ENCODE results near the gene DPP10.

Gene DPP10

DNA sequence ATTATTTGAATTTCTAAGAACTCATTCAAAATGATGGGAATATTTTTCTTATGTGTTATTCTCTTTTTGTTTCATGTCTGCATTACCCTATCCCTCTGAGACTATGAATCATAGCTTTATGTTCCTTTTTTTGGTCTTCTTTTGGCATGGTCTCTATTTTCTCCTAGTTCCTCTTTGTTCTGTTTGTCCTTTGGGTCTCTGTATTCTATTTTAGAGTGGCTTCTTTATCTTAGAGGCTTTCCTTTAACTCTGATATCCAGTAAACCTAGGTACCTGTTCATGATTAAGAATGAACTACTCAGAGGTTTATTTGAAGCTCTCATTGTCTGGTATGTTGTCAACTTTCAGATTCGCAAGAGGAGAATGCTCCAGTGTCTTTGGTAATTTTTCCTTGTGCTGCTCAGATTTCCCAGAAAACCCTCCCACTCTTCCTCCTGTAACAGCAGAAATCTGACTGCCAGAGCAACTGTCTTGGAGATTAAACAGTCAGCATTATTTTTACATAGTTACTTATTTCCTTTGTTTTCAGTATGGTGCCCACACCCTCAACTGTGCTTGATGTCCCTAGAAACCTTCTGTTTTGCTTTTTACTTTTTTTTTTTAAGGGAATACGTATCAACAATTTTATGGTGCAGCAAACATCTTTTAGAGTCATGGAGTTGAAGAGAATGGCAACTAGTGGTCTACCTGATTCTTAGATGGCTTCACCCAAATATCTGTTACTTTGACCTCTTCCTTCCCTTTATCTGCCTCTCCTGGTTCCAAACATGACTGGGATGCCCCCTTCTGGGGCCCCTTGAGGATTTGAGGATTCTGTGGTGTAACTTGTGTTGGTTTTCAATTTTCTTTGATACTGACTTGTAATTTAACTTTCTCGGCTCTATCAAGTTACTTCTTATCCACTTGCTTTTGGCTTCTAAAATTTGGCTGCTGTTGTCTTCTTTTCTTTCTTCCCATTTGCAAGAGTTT lies 92.0 kb downstream of the DPP10 start:
- no peaks in the 10 kb centered on the region for H3K9me3 Mint-ChIP-seq
- no peaks in the 10 kb centered on the region for H3K4me1 Mint-ChIP-seq (ENCODE audit: low read depth)
- H3K27ac Mint-ChIP-seq = no peak overlapping the region
- H3K4me3 Mint-ChIP-seq = no peak overlapping the region
- H3K27me3 Mint-ChIP-seq (ENCODE audit: low read depth) = peaks cover 4% of the 10 kb centered on the region
- H3K36me3 Mint-ChIP-seq (ENCODE audit: low read depth) = no peaks in the 10 kb centered on the region

DNA sequence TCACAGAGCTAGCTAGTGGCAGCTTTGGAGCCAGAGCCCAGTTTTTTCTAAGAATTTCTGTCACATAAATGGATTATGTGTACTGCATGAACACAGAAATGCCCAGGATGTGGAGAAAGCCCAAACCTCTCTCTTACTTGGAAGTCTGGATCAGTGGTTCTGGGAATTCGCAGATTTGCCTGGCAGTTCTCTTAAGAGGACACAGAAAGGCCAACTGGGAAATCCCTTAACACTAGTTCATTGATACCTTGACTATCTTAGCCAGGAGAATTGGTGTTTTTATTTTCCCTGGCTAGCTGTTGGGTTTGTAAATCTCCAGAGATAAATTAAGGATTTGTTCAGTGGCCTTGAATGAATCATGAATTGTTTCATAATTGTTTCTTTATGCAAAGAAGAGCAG lies 95.3 kb downstream of the DPP10 start:
- no peaks in the 10 kb centered on the region for H3K36me3 Mint-ChIP-seq (ENCODE audit: low read depth)
- no peaks in the 10 kb centered on the region for H3K4me1 Mint-ChIP-seq (ENCODE audit: low read depth)
- H3K27me3 Mint-ChIP-seq (ENCODE audit: low read depth) = peaks cover 4% of the 10 kb centered on the region
- H3K4me3 Mint-ChIP-seq = no peak overlapping the region
- H3K27ac Mint-ChIP-seq = no peak overlapping the region
- H3K9me3 Mint-ChIP-seq = no peaks in the 10 kb centered on the region

DNA sequence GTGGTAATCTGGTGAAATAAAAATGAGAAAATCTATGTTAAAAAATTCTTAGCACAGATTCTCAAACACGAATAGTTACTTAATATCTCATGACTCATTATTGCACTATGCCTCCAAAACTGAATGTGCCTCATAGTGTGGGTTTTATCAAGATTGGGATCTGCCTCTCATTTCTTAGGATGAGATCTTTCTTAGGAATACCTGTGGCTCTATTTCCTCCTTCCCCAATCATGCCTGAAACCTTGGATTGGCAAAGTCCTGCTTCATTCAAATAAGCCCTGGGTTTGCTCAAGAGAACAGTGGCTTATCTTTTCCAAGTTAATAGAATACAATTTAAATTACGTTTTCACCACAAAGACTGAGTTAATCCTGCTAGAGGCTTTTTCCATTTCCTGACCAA lies 100.3 kb downstream of the DPP10 start:
- Mint-ChIP-seq H3K36me3 (ENCODE audit: low read depth) (no peaks in the 10 kb centered on the region), H3K4me3 (no peak overlapping the region), H3K27me3 (ENCODE audit: low read depth) (no peaks in the 10 kb centered on the region), H3K9me3 (no peaks in the 10 kb centered on the region), H3K4me1 (ENCODE audit: low read depth) (no peaks in the 10 kb centered on the region), H3K27ac (no peak overlapping the region)

DNA sequence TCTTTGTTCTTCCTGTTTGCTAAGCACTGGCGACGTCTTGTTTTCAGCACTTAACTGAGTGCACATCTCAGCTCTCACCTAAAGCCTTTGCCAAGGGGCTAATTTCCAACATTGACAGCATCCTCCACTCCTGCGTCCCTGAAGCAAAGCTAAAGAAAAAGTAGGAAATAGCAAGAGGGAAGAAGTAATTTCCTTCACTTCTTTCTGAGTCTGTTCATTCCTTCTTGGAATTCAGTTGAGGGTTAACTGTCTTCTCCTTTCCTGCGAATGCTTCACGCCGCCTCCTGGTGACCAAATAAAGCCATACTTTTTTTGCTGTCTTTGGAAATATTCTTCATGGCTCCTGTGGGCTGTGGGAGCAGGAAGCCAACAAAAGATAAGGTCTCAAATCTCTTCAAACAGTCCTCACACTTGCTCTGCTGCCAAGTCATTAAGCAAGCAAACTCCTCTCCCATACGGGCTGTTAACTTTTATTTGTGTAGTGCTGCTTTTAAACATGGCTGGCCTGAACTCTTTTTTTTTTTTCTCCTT lies 100.9 kb downstream of the DPP10 start:
- H3K4me3 Mint-ChIP-seq = no peak overlapping the region

DNA sequence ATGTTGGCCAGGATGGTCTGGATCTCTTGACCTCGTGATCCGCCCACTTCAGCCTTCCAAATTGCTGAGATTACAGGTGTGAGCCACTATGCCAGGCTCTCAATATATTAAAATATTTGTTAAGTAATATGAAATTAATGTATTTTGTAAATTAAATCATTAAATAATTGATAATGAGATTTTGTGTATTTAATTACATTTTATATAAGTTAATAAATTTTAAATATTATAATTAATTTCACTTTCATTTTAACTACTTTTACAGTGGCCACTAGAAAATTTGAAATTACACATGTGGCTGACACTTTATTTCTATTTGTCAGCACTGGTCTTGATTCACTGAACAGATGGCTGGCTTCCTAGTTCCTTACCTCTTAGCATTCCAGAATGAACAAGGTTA lies 102.6 kb downstream of the DPP10 start:
- no peaks in the 10 kb centered on the region for H3K36me3 Mint-ChIP-seq (ENCODE audit: low read depth)
- H3K4me3 Mint-ChIP-seq = no peak overlapping the region
- H3K27ac Mint-ChIP-seq = no peak overlapping the region

More for the DNA sequence above, 100.9 kb downstream of the DPP10 start:
- Mint-ChIP-seq H3K4me1 (ENCODE audit: low read depth) (no peaks in the 10 kb centered on the region), H3K9me3 (no peaks in the 10 kb centered on the region), H3K27me3 (ENCODE audit: low read depth) (no peaks in the 10 kb centered on the region), H3K36me3 (ENCODE audit: low read depth) (no peaks in the 10 kb centered on the region), H3K27ac (no peak overlapping the region)

DNA sequence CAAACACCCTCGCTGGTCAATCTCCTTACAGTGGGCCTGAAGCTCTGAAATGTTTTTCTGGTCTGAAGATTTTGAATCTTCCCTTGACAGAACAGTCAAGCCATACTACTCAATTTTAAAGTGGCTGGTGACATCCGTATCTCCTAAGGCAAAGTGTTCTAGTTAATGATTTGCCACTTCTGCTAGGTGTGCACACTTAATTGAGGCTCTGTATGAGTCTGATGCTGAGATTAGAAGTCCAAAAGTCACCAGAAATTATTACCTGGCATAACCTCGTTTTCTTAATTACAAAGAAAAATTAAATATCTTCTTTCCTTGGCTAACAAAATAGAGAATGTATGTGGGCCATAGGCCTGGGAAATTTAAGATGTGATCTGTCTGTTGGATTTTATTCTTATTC lies 104.1 kb downstream of the DPP10 start:
- no peaks in the 10 kb centered on the region for H3K27me3 Mint-ChIP-seq (ENCODE audit: low read depth)
- no peak overlapping the region for H3K27ac Mint-ChIP-seq
- H3K9me3 Mint-ChIP-seq = no peaks in the 10 kb centered on the region
- H3K36me3 Mint-ChIP-seq (ENCODE audit: low read depth) = no peaks in the 10 kb centered on the region
- H3K4me1 Mint-ChIP-seq (ENCODE audit: low read depth) = no peaks in the 10 kb centered on the region
- H3K4me3 Mint-ChIP-seq = no peak overlapping the region

More for the DNA sequence above, 102.6 kb downstream of the DPP10 start:
- Mint-ChIP-seq H3K9me3 (no peaks in the 10 kb centered on the region), H3K4me1 (ENCODE audit: low read depth) (no peaks in the 10 kb centered on the region), H3K27me3 (ENCODE audit: low read depth) (no peaks in the 10 kb centered on the region)

DNA sequence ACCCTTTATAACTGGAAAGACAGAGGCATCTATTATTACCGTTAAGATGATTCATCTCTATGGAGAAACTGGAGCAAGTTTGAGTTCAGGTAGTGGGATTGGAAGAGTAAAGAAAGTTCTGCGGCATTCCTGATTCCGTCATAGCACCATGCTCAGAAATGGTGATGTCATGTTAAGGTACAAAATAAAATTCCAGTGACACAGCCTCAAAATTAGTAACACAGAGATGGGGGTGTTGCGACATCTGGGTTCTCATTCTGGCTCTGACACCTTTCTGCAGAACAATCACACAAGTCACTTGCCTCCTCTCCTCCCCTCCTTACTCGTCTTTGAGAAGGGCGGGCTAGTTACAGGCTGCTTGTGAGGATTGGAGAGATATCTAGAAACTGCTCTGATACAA lies 105.7 kb downstream of the DPP10 start:
- Mint-ChIP-seq H3K9me3 (no peaks in the 10 kb centered on the region), H3K27ac (no peak overlapping the region), H3K36me3 (ENCODE audit: low read depth) (no peaks in the 10 kb centered on the region), H3K27me3 (ENCODE audit: low read depth) (no peaks in the 10 kb centered on the region), H3K4me3 (no peak overlapping the region), H3K4me1 (ENCODE audit: low read depth) (no peaks in the 10 kb centered on the region)

DNA sequence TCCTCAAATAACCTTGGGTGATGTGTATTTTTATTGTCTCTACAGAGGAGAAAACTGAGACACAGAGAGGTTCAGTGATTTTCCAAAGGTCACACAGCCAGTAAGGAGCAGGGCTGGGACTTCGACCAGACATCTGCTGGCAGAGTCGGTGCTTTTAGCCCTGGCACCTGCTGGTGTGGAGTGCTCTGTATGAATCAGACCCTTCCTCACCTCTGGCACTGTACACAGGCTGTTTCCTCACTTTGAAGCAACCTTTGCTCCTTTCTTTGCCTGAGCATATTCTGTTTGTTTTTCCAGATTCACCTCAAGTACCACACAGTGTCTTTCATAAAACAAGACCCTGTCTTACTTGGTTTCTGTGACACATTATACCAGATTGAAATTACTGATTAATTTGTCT lies 107.9 kb downstream of the DPP10 start:
- H3K36me3 Mint-ChIP-seq (ENCODE audit: low read depth) = no peaks in the 10 kb centered on the region
- H3K27ac Mint-ChIP-seq = no peak overlapping the region
- no peaks in the 10 kb centered on the region for H3K27me3 Mint-ChIP-seq (ENCODE audit: low read depth)
- H3K4me3 Mint-ChIP-seq = no peak overlapping the region
- H3K9me3 Mint-ChIP-seq = no peaks in the 10 kb centered on the region
- H3K4me1 Mint-ChIP-seq (ENCODE audit: low read depth) = no peaks in the 10 kb centered on the region

DNA sequence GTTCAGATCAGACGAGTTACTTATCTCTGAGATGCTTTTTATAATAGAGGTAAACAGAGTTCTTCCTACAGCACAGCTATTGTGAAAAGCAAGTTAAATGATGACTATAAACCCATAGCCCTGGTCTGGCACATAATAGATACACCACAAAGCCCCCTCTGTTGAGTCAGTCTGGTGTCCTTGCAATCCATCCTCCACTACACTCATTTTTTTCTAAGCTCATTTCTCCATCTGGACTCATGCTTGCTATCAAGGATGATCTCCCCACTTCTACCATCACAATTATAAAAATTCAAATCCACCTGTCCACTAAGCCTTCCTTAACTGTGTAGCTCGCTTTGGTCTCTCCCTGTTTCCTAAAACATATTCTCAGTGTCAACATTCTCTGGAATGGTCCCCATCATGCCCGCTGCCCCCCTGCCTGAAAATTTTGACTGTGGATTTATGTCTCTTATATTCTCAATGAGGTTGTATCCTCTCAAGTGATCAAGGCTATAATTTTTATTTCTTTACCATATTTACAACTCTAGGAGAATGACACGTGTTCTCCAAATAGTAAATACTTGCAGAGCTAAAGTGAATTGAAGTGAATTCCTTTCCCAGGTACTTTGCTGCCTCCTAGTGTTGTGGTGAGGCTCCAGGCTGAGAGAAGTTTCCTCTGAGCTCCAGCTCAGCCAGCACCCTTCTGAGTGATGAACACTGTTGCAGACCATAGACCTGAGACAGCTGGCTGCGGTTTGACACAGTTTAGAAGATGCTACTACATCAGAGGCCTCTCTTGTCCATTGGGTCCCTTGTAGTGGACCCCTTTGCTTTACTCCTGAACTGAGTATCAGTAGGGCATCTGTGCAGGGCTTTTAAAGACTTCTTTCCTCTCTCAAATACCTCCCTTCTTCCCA lies 108.7 kb downstream of the DPP10 start:
- no peak overlapping the region for H3K4me3 Mint-ChIP-seq
- H3K27ac Mint-ChIP-seq = no peak overlapping the region
- no peaks in the 10 kb centered on the region for H3K9me3 Mint-ChIP-seq
- H3K36me3 Mint-ChIP-seq (ENCODE audit: low read depth) = no peaks in the 10 kb centered on the region
- H3K4me1 Mint-ChIP-seq (ENCODE audit: low read depth) = no peaks in the 10 kb centered on the region
- H3K27me3 Mint-ChIP-seq (ENCODE audit: low read depth) = no peaks in the 10 kb centered on the region

DNA sequence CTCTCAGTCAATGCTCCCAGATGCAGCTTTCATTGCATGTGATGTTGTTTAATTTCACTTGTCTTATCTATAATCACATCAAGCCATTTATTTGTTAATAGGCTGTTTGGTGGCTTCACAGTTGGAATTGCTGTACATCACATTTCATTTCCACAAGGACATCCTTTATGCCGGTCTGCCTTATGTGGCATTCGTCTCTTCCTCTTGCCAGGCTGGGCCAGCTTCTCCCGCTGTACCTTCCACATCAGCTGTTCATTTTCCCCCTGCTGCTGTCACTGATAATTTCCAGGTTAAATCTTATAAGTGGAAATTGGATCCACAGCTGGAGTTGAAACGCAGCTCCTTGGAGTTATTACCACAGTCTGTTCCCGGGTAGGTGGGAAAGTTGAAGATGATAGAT lies 110.6 kb downstream of the DPP10 start:
- Mint-ChIP-seq H3K27me3 (ENCODE audit: low read depth) (no peaks in the 10 kb centered on the region), H3K36me3 (ENCODE audit: low read depth) (no peaks in the 10 kb centered on the region), H3K4me3 (no peak overlapping the region), H3K9me3 (no peaks in the 10 kb centered on the region), H3K27ac (no peak overlapping the region), H3K4me1 (ENCODE audit: low read depth) (no peaks in the 10 kb centered on the region)

DNA sequence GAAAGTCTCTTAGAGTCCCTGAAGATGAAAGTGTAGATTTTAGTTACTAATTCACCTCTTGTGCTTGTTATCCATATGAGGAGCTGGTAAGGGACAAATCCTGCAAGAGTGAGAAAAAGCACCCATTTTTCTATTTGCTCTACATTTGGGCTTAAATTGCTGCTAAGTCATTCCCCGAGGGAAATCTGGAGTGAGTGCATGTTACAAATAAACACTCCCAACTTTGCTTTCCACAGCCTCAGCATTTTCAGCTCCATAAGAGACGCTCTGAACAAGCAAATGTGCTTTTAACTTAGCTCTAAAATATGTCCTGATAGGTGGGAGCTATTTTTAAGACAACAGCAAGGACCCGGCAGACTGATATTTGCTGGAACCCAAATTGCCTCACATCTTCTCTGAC lies 126.7 kb downstream of the DPP10 start:
- no peaks in the 10 kb centered on the region for H3K36me3 Mint-ChIP-seq (ENCODE audit: low read depth)
- H3K4me1 Mint-ChIP-seq (ENCODE audit: low read depth) = no peaks in the 10 kb centered on the region

DNA sequence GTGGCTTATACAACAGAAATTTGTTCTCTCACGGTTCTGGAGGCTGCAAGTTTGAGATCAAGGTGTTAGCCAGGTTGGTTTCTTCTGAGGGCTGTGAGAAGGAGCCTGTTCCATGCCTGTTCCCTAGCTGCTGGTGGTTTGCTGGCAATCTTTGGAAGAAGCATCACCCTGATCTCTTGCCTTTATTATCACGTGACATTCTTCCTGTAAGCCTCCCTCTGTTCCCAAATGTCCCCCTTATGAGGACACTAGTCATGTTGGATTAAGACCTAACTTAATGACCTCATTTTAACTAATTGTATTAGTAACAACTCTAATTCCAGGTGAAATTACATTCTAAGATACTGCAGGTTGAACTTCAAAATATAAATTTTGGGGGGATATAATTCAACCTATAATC lies 135.2 kb downstream of the DPP10 start:
- Mint-ChIP-seq H3K27me3 (ENCODE audit: low read depth) (no peaks in the 10 kb centered on the region), H3K9me3 (no peaks in the 10 kb centered on the region), H3K4me3 (no peak overlapping the region), H3K36me3 (ENCODE audit: low read depth) (no peaks in the 10 kb centered on the region), H3K4me1 (ENCODE audit: low read depth) (no peaks in the 10 kb centered on the region), H3K27ac (no peak overlapping the region)

More for the DNA sequence above, 126.7 kb downstream of the DPP10 start:
- Mint-ChIP-seq H3K27ac (no peak overlapping the region), H3K9me3 (no peaks in the 10 kb centered on the region), H3K27me3 (ENCODE audit: low read depth) (no peaks in the 10 kb centered on the region), H3K4me3 (no peak overlapping the region)

DNA sequence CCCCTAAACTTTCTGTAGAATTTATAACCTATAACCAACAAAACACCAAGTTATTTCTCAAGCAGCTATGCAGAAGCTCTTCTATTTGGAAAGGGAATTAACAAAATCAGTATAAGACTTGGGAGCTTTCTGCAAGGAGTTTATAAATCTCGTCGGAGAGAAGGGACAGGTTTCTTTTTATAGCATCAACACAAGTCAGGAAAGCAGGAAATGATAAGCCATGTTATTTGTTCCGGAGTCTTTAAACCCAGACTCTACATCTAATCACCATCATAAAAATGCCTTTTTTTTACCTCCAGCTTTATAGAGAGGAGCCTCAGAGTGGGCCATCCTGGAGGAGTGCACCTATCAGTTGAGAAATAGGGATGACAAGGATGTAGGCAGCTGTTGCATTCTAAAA lies 137.1 kb downstream of the DPP10 start:
- Mint-ChIP-seq H3K9me3 (no peaks in the 10 kb centered on the region), H3K27ac (no peak overlapping the region), H3K4me3 (no peak overlapping the region), H3K36me3 (ENCODE audit: low read depth) (no peaks in the 10 kb centered on the region), H3K27me3 (ENCODE audit: low read depth) (no peaks in the 10 kb centered on the region), H3K4me1 (ENCODE audit: low read depth) (no peaks in the 10 kb centered on the region)

DNA sequence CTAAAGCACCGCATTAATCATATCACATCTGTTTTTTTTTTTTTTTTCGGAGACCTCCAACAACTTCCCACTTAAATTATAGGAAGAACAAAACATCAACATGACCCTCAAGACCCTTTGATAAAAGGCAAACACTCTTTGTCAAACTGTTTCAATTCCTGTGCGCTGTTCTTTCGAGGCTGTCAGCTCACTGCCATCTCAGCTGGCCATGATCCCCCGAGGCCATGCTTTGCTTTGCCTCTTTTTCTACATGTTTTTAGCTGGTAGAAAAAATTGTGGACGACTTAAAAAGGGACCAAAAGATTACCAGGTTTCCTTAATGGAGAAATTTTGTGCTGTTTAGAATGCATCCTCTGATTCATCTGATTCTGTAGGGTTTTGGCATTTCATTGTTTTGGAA lies 138.2 kb downstream of the DPP10 start:
- no peaks in the 10 kb centered on the region for H3K36me3 Mint-ChIP-seq (ENCODE audit: low read depth)
- H3K9me3 Mint-ChIP-seq = no peaks in the 10 kb centered on the region
- no peaks in the 10 kb centered on the region for H3K27me3 Mint-ChIP-seq (ENCODE audit: low read depth)
- H3K4me1 Mint-ChIP-seq (ENCODE audit: low read depth) = no peaks in the 10 kb centered on the region
- no peak overlapping the region for H3K27ac Mint-ChIP-seq
- no peak overlapping the region for H3K4me3 Mint-ChIP-seq
